Trophoblast cell (in vitro differentiated cells and primary cell): ENCODE results near the gene IQGAP1.

ENCODE experiments used
- DNase-seq, 2 donors: peaks; one replicate each; pipeline ENCODE4 v3.0.0-alpha.2; 2016
- H2AFZ ChIP-seq: 2 replicates; pipeline ENCODE4 v1.6.1; 2013; ENCODE audit warnings: low read length, moderate library complexity, mild to moderate bottlenecking; ENCODE audit not compliant: insufficient read depth, poor library complexity
- H2AK5ac ChIP-seq: 2 replicates; pipeline ENCODE4 v1.6.1; 2013; ENCODE audit warnings: mild to moderate bottlenecking, low read length
- H2BK120ac ChIP-seq: 2 replicates; pipeline ENCODE4 v1.6.1; 2013; ENCODE audit warnings: low read length, mild to moderate bottlenecking, moderate library complexity; ENCODE audit not compliant: insufficient read depth, poor library complexity
- H2BK12ac ChIP-seq: 2 replicates; pipeline ENCODE4 v1.6.1; 2013; ENCODE audit warnings: mild to moderate bottlenecking, low read length, moderate library complexity
- H2BK5ac ChIP-seq: 2 replicates; pipeline ENCODE4 v1.6.1; 2013; ENCODE audit warnings: low read length, low read depth, moderate library complexity, mild to moderate bottlenecking; ENCODE audit not compliant: poor library complexity
- H3K14ac ChIP-seq: 2 replicates; pipeline ENCODE4 v1.6.1; 2013; ENCODE audit warnings: mild to moderate bottlenecking, low read length
- H3K18ac ChIP-seq: 2 replicates; pipeline ENCODE4 v1.6.1; 2013; ENCODE audit warnings: mild to moderate bottlenecking, low read length
- H3K23ac ChIP-seq: 2 replicates; pipeline ENCODE4 v1.6.1; 2013; ENCODE audit warnings: low read length
- H3K27ac ChIP-seq: 2 replicates; pipeline ENCODE4 v1.5.1; 2013; ENCODE audit warnings: low read depth, mild to moderate bottlenecking, inconsistent platforms, low read length, moderate library complexity
- H3K27me3 ChIP-seq: 2 replicates; pipeline ENCODE4 v1.6.1; 2013; ENCODE audit warnings: inconsistent platforms, mild to moderate bottlenecking, low read length, moderate library complexity; ENCODE audit not compliant: insufficient read depth
- H3K36me3 ChIP-seq, 2 experiments: 1 replicate in 1 of 2; 2 replicates in 1 of 2; pipeline ENCODE4 v1.6.1; 2013; ENCODE audit warnings: low read length in 2 of 2, mild to moderate bottlenecking in 2 of 2, moderate library complexity in 1 of 2; ENCODE audit not compliant: insufficient read depth in 2 of 2, control insufficient read depth in 1 of 2
- H3K4ac ChIP-seq: 2 replicates; pipeline ENCODE4 v1.6.1; 2013; ENCODE audit warnings: low read depth, mild to moderate bottlenecking, low read length, moderate library complexity
- H3K4me1 ChIP-seq, 2 experiments: 1 replicate in 1 of 2; 2 replicates in 1 of 2; pipeline ENCODE4 v1.6.1; 2013; ENCODE audit warnings: low read length in 2 of 2, mild to moderate bottlenecking in 2 of 2, moderate library complexity in 1 of 2; ENCODE audit not compliant: insufficient read depth in 2 of 2, control insufficient read depth in 1 of 2
- H3K4me2 ChIP-seq: 2 replicates; pipeline ENCODE4 v1.6.1; 2013; ENCODE audit warnings: inconsistent platforms, mild to moderate bottlenecking, low read length, moderate library complexity
- H3K4me3 ChIP-seq: 2 replicates; pipeline ENCODE4 v1.5.1; 2013; ENCODE audit warnings: mild to moderate bottlenecking, low read depth, low read length, inconsistent platforms
- H3K79me1 ChIP-seq: one replicate; pipeline ENCODE4 v1.6.1; 2013; ENCODE audit warnings: low read length
- H3K79me2 ChIP-seq: 2 replicates; pipeline ENCODE4 v1.6.1; 2013; ENCODE audit warnings: low read length, mild to moderate bottlenecking; ENCODE audit not compliant: control insufficient read depth, insufficient read depth, poor library complexity
- H3K9ac ChIP-seq: 2 replicates; pipeline ENCODE4 v1.6.1; 2013; ENCODE audit warnings: mild to moderate bottlenecking, low read length
- H3K9me3 ChIP-seq: 2 replicates; pipeline ENCODE4 v1.6.1; 2013; ENCODE audit warnings: low read depth, mild to moderate bottlenecking, control low read depth, inconsistent platforms, low read length; ENCODE audit not compliant: insufficient read depth
- H4K12ac ChIP-seq: 2 replicates; pipeline ENCODE4 v1.6.1; 2013; ENCODE audit warnings: low read depth, mild to moderate bottlenecking, low read length, moderate library complexity
- H4K8ac ChIP-seq: 2 replicates; pipeline ENCODE4 v1.6.1; 2013; ENCODE audit warnings: low read depth, mild to moderate bottlenecking, low read length, moderate library complexity
- H4K91ac ChIP-seq: one replicate; pipeline ENCODE4 v1.6.1; 2013; ENCODE audit warnings: low read depth, mild to moderate bottlenecking, low read length, moderate library complexity
- WGBS: extraction: QIAGEN DNeasy Blood & Tissue Kit; methylation state at CpG from one replicate; pipeline ENCODE4 v1.1.7; 2013; ENCODE audit warnings: missing lambda C conversion rate; ENCODE audit not compliant: insufficient read length, insufficient coverage; ENCODE audit errors: extremely low coverage; 5-methylcytosine and 5-hydroxymethylcytosine counted together

The IQGAP1 gene

GRCh38 chr15:90427185-90427584 is 39.1 kb downstream of the IQGAP1 start:
- H3K14ac ChIP-seq: no peak overlapping the region
- H2AK5ac ChIP-seq: no peak overlapping the region
- no peak overlapping the region for H4K12ac ChIP-seq
- H2BK120ac ChIP-seq: no peak overlapping the region
- WGBS: no CpG with 5 or more reads among the region's 5 CpGs
- H4K8ac ChIP-seq: no peak overlapping the region
- no peak overlapping the region for H4K91ac ChIP-seq
- H3K79me1 ChIP-seq: no peaks in the 10 kb centered on the region
- no peaks in the 10 kb centered on the region for H3K9me3 ChIP-seq
- no peaks in the 10 kb centered on the region for H3K27me3 ChIP-seq
- H3K79me2 ChIP-seq: peaks cover 5% of the 10 kb centered on the region
- H3K27ac ChIP-seq: no peak overlapping the region
- peaks cover 7 to 10% of the 10 kb centered on the region in 2 experiments for H3K36me3 ChIP-seq
- no peak overlapping the region for H3K23ac ChIP-seq
- H3K9ac ChIP-seq: no peak overlapping the region
- no peak overlapping the region for H3K18ac ChIP-seq
- no peak overlapping the region for H3K4ac ChIP-seq
- H3K4me2 ChIP-seq: no peak overlapping the region
- H3K4me1 ChIP-seq: peaks cover 0 to 3% of the 10 kb centered on the region in 2 experiments
- H2BK12ac ChIP-seq: no peak overlapping the region
- no peak overlapping the region for H2AFZ ChIP-seq
- DNase-seq: no peak
- no peak overlapping the region for H3K4me3 ChIP-seq
- no peak overlapping the region for H2BK5ac ChIP-seq

DNA sequence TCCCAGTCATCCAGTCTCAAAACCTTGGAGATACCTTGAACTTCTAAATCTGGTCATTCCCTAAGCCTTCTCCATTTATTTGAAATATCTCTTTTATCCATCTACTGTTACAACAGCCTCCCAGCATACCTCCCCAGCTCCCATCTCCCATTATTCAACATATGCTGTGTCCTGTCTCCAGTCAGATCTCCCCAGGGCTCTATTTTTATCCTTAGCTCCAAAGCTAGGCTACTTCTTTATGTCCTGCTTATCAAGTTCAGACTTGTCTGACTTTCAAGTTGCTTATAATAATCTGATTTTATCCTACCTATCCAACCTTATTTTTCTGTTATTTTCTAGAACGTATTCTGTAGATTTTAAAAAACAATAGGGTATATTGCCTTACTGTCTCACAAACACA is 44.2 kb downstream of the IQGAP1 start:
- H3K4ac ChIP-seq: no peak overlapping the region
- peaks cover 5 to 8% of the 10 kb centered on the region in 2 experiments for H3K36me3 ChIP-seq
- no peaks in the 10 kb centered on the region for H3K79me2 ChIP-seq
- H3K14ac ChIP-seq: no peak overlapping the region
- H3K18ac ChIP-seq: no peak overlapping the region
- H3K9ac ChIP-seq: no peak overlapping the region
- no peak overlapping the region for H3K27ac ChIP-seq
- no peak overlapping the region for H3K4me3 ChIP-seq
- no peak overlapping the region for H2BK5ac ChIP-seq
- no peak overlapping the region for H3K23ac ChIP-seq
- H2BK12ac ChIP-seq: no peak overlapping the region
- H3K4me1 ChIP-seq: peaks cover 0 to 2% of the 10 kb centered on the region in 2 experiments
- H3K4me2 ChIP-seq: no peak overlapping the region
- H3K79me1 ChIP-seq: no peaks in the 10 kb centered on the region
- no peaks in the 10 kb centered on the region for H3K9me3 ChIP-seq
- H2BK120ac ChIP-seq: no peak overlapping the region
- no peak overlapping the region for H4K8ac ChIP-seq
- no CpG with 5 or more reads among the region's 1 CpG for WGBS
- DNase-seq: no peak
- no peak overlapping the region for H2AK5ac ChIP-seq
- no peak overlapping the region for H4K91ac ChIP-seq
- H2AFZ ChIP-seq: no peak overlapping the region
- H4K12ac ChIP-seq: no peak overlapping the region
- no peaks in the 10 kb centered on the region for H3K27me3 ChIP-seq

DNA sequence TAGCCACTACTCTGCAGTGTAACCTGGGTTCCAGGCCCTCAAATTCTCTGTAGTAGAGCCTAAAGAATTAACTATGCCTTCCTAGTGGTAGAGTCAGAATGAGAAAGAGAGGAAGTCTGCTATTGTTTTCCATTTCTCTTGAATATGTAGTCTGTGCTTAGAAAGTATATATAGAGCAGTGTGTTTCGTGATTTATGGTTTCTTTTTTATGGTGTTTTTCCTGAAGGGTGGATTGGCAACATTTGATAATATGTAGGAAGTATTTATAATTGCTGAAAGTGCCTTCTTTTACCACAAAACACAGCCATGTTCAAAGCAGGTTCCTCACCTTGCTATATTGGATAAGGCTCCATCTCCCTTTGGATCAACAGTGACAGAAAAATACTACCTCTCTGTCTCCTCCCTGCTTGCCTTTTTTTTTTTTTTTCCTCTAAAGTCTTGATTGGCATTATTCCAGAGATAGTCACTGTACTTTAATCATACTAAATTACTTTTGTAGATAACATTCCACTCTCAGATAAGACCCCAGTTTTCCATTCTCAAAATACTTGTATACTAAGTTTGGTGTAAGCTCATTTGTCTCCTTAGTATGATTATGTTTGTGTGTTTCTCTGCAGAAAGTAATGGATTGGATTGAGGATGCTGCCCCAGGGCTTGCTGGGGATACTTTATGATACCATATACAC is 47.8 kb downstream of the IQGAP1 start:
- Histone ChIP-seq H3K14ac (no peak overlapping the region), H3K79me1 (no peaks in the 10 kb centered on the region), H3K9me3 (no peaks in the 10 kb centered on the region), H2AK5ac (no peak overlapping the region), H4K12ac (no peak overlapping the region), H3K36me3 (peaks cover 3 to 6% of the 10 kb centered on the region in 2 experiments), H4K8ac (no peak overlapping the region), H3K23ac (no peak overlapping the region), H2BK120ac (no peak overlapping the region), H3K79me2 (no peaks in the 10 kb centered on the region), H2BK5ac (no peak overlapping the region), H3K4ac (no peak overlapping the region), H3K4me3 (no peak overlapping the region), H2AFZ (no peak overlapping the region), H4K91ac (no peak overlapping the region), H3K4me2 (no peak overlapping the region), H2BK12ac (no peak overlapping the region), H3K4me1 (peaks cover 0 to 2% of the 10 kb centered on the region in 2 experiments), H3K18ac (no peak overlapping the region), H3K27me3 (no peaks in the 10 kb centered on the region), H3K27ac (no peak overlapping the region), H3K9ac (no peak overlapping the region)
- DNase-seq: peak in 1 of 2 donors; percentile 26
- WGBS: no CpG with 5 or more reads among the region's 1 CpG

GRCh38 chr15:90436952-90437351 is 48.9 kb downstream of the IQGAP1 start:
- H3K4me1 ChIP-seq: peaks cover 0 to 2% of the 10 kb centered on the region in 2 experiments
- H3K4me3 ChIP-seq: no peak overlapping the region
- H3K4me2 ChIP-seq: no peak overlapping the region
- H2BK120ac ChIP-seq: no peak overlapping the region
- peak in 1 of 2 donors; percentile 29 for DNase-seq
- H3K14ac ChIP-seq: no peak overlapping the region
- H3K18ac ChIP-seq: no peak overlapping the region
- H2BK5ac ChIP-seq: no peak overlapping the region
- H3K4ac ChIP-seq: peak overlapping the region; percentile 70
- H3K27ac ChIP-seq: no peak overlapping the region
- H3K23ac ChIP-seq: no peak overlapping the region
- H3K79me2 ChIP-seq: no peaks in the 10 kb centered on the region
- H2AFZ ChIP-seq: no peak overlapping the region
- no peak overlapping the region for H4K12ac ChIP-seq
- H3K36me3 ChIP-seq: peaks cover 3 to 8% of the 10 kb centered on the region in 2 experiments
- no peak overlapping the region for H2BK12ac ChIP-seq
- no peaks in the 10 kb centered on the region for H3K27me3 ChIP-seq
- H2AK5ac ChIP-seq: no peak overlapping the region
- no peak overlapping the region for H3K9ac ChIP-seq
- H4K8ac ChIP-seq: no peak overlapping the region
- no peaks in the 10 kb centered on the region for H3K9me3 ChIP-seq
- H4K91ac ChIP-seq: no peak overlapping the region
- no CpG with 5 or more reads among the region's 4 CpGs for WGBS
- no peaks in the 10 kb centered on the region for H3K79me1 ChIP-seq
